GM12874 (cell line): ENCODE data around the gene VDAC1.

Experiments used
- CTCF ChIP-seq: IDR thresholded peaks from 2 replicates; pipeline ENCODE4 v1.5.1; 2011; ENCODE audit warnings: low read depth, mild to moderate bottlenecking, control low read depth, low read length, moderate library complexity; ENCODE audit not compliant: insufficient read depth

The VDAC1 gene

GRCh38 chr5:134003817-134004625 lies 754 bp downstream of the VDAC1 start:
- no peak for TF ChIP-seq CTCF

GRCh38 chr5:134003064-134003816 lies 1.5 kb downstream of the VDAC1 start:
- TF ChIP-seq CTCF: no peak

GRCh38 chr5:134001938-134002731 lies 2.6 kb downstream of the VDAC1 start:
- TF ChIP-seq CTCF: no peak

GRCh38 chr5:134000696-134001453 lies 3.9 kb downstream of the VDAC1 start:
- no peak for TF ChIP-seq CTCF

- no peak for TF ChIP-seq CTCF
These were observed 4.7 kb downstream of the VDAC1 start for GRCh38 chr5:134000091-134000511.

GRCh38 chr5:133998807-133999206 lies 6.0 kb downstream of the VDAC1 start:
- TF ChIP-seq CTCF: no peak
